Progenitor cell of endocrine pancreas (in vitro differentiated cells): Measurements from ENCODE around the gene FUT3. TPM values are rescaled to one million over a fixed set of nuclear protein-coding genes. Genes with fewer than 3 reads are reported as not detected.

Source experiments
- DNase-seq: peaks from one replicate; pipeline ENCODE4 v3.0.0; 2021; ENCODE audit warnings: low spot score; ENCODE audit not compliant: unreplicated experiment
- H3K27ac Mint-ChIP-seq: 2 replicates; pipeline ENCODE4 v1.8.0; 2021; ENCODE audit warnings: mild to moderate bottlenecking, moderate library complexity, mixed read lengths
- H3K27me3 Mint-ChIP-seq: 2 replicates; pipeline ENCODE4 v1.8.0; 2021; ENCODE audit warnings: mixed read lengths
- H3K36me3 Mint-ChIP-seq: 2 replicates; pipeline ENCODE4 v1.8.0; 2022; ENCODE audit warnings: mixed read lengths; ENCODE audit not compliant: insufficient read depth
- H3K4me1 Mint-ChIP-seq: 2 replicates; pipeline ENCODE4 v1.8.0; 2021; ENCODE audit warnings: low read depth, mixed read lengths
- H3K4me3 Mint-ChIP-seq: 2 replicates; pipeline ENCODE4 v1.8.0; 2021; ENCODE audit warnings: low read depth, mild to moderate bottlenecking, moderate library complexity, mixed read lengths
- H3K9me3 Mint-ChIP-seq: 2 replicates; pipeline ENCODE4 v1.8.0; 2021; ENCODE audit warnings: low read depth, mixed read lengths
- CTCF ChIP-seq: fragments of 200-600 bp; sonication (generic); IDR thresholded peaks from one replicate; pipeline ENCODE4 v1.5.0; 2021; ENCODE audit warnings: antibody characterized with exemption, mild to moderate bottlenecking; ENCODE audit not compliant: unreplicated experiment
- total RNA-seq: library from RNA; stranded (reverse); gene quantifications from 2 replicates; pipeline ENCODE4 v1.2.1, GENCODE V29; 2021

FUT3 gene
- total RNA-seq, 1 donor from 2014 or later: not detected

DNA sequence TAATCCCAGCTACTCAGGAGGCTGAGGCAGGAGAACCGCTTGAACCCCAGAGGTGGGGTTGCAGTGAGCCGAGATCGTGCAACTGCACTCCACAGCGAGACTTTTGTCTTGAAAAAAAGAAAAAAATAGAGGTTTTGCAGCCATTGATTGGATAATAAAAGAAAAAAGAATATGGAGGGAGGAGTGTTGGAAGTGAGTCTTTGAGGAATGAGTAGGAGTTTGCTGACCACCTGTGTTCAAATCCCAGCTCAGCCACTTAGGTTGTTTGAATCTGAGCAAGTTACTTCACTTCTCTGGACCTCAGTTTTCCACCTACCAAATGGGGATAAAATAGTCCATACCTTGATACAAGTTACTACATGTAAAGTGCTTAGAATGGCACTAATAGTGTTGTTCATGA is 40.1 kb downstream of the FUT3 start:
- TF ChIP-seq CTCF: no peak
- no peak overlapping the region for H3K4me3 Mint-ChIP-seq
- H3K27me3 Mint-ChIP-seq: peaks cover 16% of the 10 kb centered on the region

GRCh38 chr19:5809469-5809868 is 41.8 kb downstream of the FUT3 start:
- Mint-ChIP-seq H3K4me3 (no peak overlapping the region), H3K36me3 (no peaks in the 10 kb centered on the region), H3K9me3 (no peaks in the 10 kb centered on the region)

More for the DNA sequence above, 40.1 kb downstream of the FUT3 start:
- no peaks in the 10 kb centered on the region for H3K4me1 Mint-ChIP-seq
- no peaks in the 10 kb centered on the region for H3K9me3 Mint-ChIP-seq
- DNase-seq: no peak
- no peak overlapping the region for H3K27ac Mint-ChIP-seq
- no peaks in the 10 kb centered on the region for H3K36me3 Mint-ChIP-seq

DNA sequence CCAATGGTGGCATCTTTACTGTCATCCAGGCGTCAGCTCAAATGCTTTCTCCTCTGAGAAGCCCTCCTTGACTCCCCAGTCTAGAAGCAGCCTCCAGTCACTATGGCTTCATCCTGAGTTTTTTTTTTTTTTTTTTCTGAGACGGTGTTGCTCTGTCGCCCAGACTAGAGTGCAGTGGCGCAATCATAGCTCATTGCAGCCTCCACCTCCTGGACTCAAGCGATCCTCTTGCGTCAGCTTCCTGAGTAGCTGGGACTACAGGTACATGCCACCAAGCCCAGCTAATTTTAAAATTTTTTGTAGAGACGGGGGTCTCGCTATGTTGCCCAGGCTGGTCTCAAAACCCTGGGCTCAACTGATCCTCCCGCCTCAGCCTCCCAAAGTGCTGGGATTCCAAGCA is 42.2 kb downstream of the FUT3 start:
- no peaks in the 10 kb centered on the region for H3K36me3 Mint-ChIP-seq
- no peak overlapping the region for H3K27ac Mint-ChIP-seq
- no peak for DNase-seq
- peaks cover 3% of the 10 kb centered on the region for H3K4me1 Mint-ChIP-seq
- H3K4me3 Mint-ChIP-seq: no peak overlapping the region
- TF ChIP-seq CTCF: no peak
- no peaks in the 10 kb centered on the region for H3K9me3 Mint-ChIP-seq
- peaks cover 18% of the 10 kb centered on the region for H3K27me3 Mint-ChIP-seq

More at GRCh38 chr19:5809469-5809868, 41.8 kb downstream of the FUT3 start:
- H3K4me1 Mint-ChIP-seq: no peaks in the 10 kb centered on the region
- H3K27ac Mint-ChIP-seq: no peak overlapping the region
- TF ChIP-seq CTCF: no peak
- peaks cover 13% of the 10 kb centered on the region for H3K27me3 Mint-ChIP-seq
- no peak for DNase-seq

GRCh38 chr19:5808120-5808816 is 43.0 kb downstream of the FUT3 start:
- DNase-seq: no peak
- no peak overlapping the region for H3K4me3 Mint-ChIP-seq

DNA sequence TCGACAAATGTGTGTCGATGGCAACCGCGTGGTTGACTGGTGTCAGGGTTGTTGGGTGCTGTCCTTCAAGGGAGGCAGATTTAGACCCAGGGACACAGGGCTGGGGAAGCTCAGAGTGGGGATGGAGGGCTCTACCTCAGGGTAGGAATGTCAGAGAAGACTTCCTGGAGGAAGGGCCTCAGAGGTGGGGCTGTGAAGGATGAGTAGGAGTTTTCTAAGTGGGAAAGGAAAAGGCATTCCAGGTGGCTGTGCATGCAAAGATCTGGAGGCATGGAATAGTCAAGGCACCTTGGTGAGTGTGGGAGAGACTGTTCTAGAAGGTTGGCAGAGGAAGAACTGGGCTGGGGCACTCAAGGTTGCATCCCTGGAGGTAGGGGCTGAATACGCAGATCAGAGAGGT is 44.3 kb downstream of the FUT3 start:
- Mint-ChIP-seq H3K27me3 (peaks cover 31% of the 10 kb centered on the region), H3K4me1 (peaks cover 3% of the 10 kb centered on the region), H3K36me3 (no peaks in the 10 kb centered on the region), H3K27ac (no peak overlapping the region), H3K4me3 (no peak overlapping the region), H3K9me3 (no peaks in the 10 kb centered on the region)
- DNase-seq: no peak
- TF ChIP-seq CTCF: no peak

More at GRCh38 chr19:5808120-5808816, 43.0 kb downstream of the FUT3 start:
- Mint-ChIP-seq H3K9me3 (no peaks in the 10 kb centered on the region), H3K27ac (no peak overlapping the region), H3K27me3 (peaks cover 23% of the 10 kb centered on the region), H3K4me1 (peaks cover 3% of the 10 kb centered on the region), H3K36me3 (no peaks in the 10 kb centered on the region)
- no peak for TF ChIP-seq CTCF
